Measurements from ENCODE around the gene MEF2A.

The MEF2A gene

GRCh38 chr15:99720533-99720932, 154.7 kb downstream of the MEF2A start:
- peaks cover 3% of the 10 kb centered on the region for H3K4me1 ChIP-seq (ENCODE audit: control insufficient read depth, insufficient read depth, low read length, poor library complexity, severe bottlenecking)
- no peak overlapping the region for H3K4me3 ChIP-seq (ENCODE audit: insufficient read depth, low read depth, low read length, poor library complexity, severe bottlenecking)
- no peak for DNase-seq
- H3K27me3 ChIP-seq (replicated peaks; ENCODE audit: control insufficient read depth, insufficient read depth, low read length, poor library complexity, severe bottlenecking), result no peaks in the 10 kb centered on the region
- no peaks in the 10 kb centered on the region for H3K9me3 ChIP-seq (ENCODE audit: control insufficient read depth, low read length)
- H3K36me3 ChIP-seq (ENCODE audit: control insufficient read depth, insufficient read depth, low read length), result no peaks in the 10 kb centered on the region
- no peak overlapping the region for H3K27ac ChIP-seq (ENCODE audit: insufficient read depth, low read length, poor library complexity, severe bottlenecking)

GRCh38 chr15:99721104-99721778, 155.5 kb downstream of the MEF2A start:
- H3K27ac ChIP-seq (ENCODE audit: insufficient read depth, low read length, poor library complexity, severe bottlenecking), result no peak overlapping the region
- DNase-seq, result no peak
- H3K36me3 ChIP-seq (ENCODE audit: control insufficient read depth, insufficient read depth, low read length), result no peaks in the 10 kb centered on the region
- H3K27me3 ChIP-seq (replicated peaks; ENCODE audit: control insufficient read depth, insufficient read depth, low read length, poor library complexity, severe bottlenecking), result no peaks in the 10 kb centered on the region
- peaks cover 3% of the 10 kb centered on the region for H3K4me1 ChIP-seq (ENCODE audit: control insufficient read depth, insufficient read depth, low read length, poor library complexity, severe bottlenecking)
- H3K4me3 ChIP-seq (ENCODE audit: insufficient read depth, low read depth, low read length, poor library complexity, severe bottlenecking), result no peak overlapping the region
- H3K9me3 ChIP-seq (ENCODE audit: control insufficient read depth, low read length), result no peaks in the 10 kb centered on the region

GRCh38 chr15:99721896-99722295, 156.1 kb downstream of the MEF2A start:
- H3K9me3 ChIP-seq (ENCODE audit: control insufficient read depth, low read length), result no peaks in the 10 kb centered on the region
- H3K27ac ChIP-seq (ENCODE audit: insufficient read depth, low read length, poor library complexity, severe bottlenecking), result no peak overlapping the region
- H3K36me3 ChIP-seq (ENCODE audit: control insufficient read depth, insufficient read depth, low read length), result no peaks in the 10 kb centered on the region
- peaks cover 3% of the 10 kb centered on the region for H3K4me1 ChIP-seq (ENCODE audit: control insufficient read depth, insufficient read depth, low read length, poor library complexity, severe bottlenecking)
- DNase-seq, result no peak
- no peaks in the 10 kb centered on the region for H3K27me3 ChIP-seq (replicated peaks; ENCODE audit: control insufficient read depth, insufficient read depth, low read length, poor library complexity, severe bottlenecking)
- no peak overlapping the region for H3K4me3 ChIP-seq (ENCODE audit: insufficient read depth, low read depth, low read length, poor library complexity, severe bottlenecking)

- Histone ChIP-seq H3K4me1 (ENCODE audit: control insufficient read depth, insufficient read depth, low read length, poor library complexity, severe bottlenecking) (peaks cover 3% of the 10 kb centered on the region), H3K27me3 (replicated peaks; ENCODE audit: control insufficient read depth, insufficient read depth, low read length, poor library complexity, severe bottlenecking) (no peaks in the 10 kb centered on the region), H3K36me3 (ENCODE audit: control insufficient read depth, insufficient read depth, low read length) (no peaks in the 10 kb centered on the region), H3K4me3 (ENCODE audit: insufficient read depth, low read depth, low read length, poor library complexity, severe bottlenecking) (no peak overlapping the region), H3K27ac (ENCODE audit: insufficient read depth, low read length, poor library complexity, severe bottlenecking) (no peak overlapping the region), H3K9me3 (ENCODE audit: control insufficient read depth, low read length) (no peaks in the 10 kb centered on the region)
- no peak for DNase-seq
Observed at GRCh38 chr15:99722406-99722805, 156.6 kb downstream of the MEF2A start.

GRCh38 chr15:99726333-99726732, 160.5 kb downstream of the MEF2A start:
- no peak overlapping the region for H3K27ac ChIP-seq (ENCODE audit: insufficient read depth, low read length, poor library complexity, severe bottlenecking)
- no peaks in the 10 kb centered on the region for H3K27me3 ChIP-seq (replicated peaks; ENCODE audit: control insufficient read depth, insufficient read depth, low read length, poor library complexity, severe bottlenecking)
- peaks cover 20% of the 10 kb centered on the region for H3K36me3 ChIP-seq (ENCODE audit: control insufficient read depth, insufficient read depth, low read length)
- H3K9me3 ChIP-seq (ENCODE audit: control insufficient read depth, low read length), result no peaks in the 10 kb centered on the region
- no peak overlapping the region for H3K4me3 ChIP-seq (ENCODE audit: insufficient read depth, low read depth, low read length, poor library complexity, severe bottlenecking)
- no peaks in the 10 kb centered on the region for H3K4me1 ChIP-seq (ENCODE audit: control insufficient read depth, insufficient read depth, low read length, poor library complexity, severe bottlenecking)
- DNase-seq, result no peak

GRCh38 chr15:99727330-99727729, 161.5 kb downstream of the MEF2A start:
- no peak overlapping the region for H3K27ac ChIP-seq (ENCODE audit: insufficient read depth, low read length, poor library complexity, severe bottlenecking)
- H3K27me3 ChIP-seq (replicated peaks; ENCODE audit: control insufficient read depth, insufficient read depth, low read length, poor library complexity, severe bottlenecking), result no peaks in the 10 kb centered on the region
- H3K36me3 ChIP-seq (ENCODE audit: control insufficient read depth, insufficient read depth, low read length), result peaks cover 20% of the 10 kb centered on the region
- no peak overlapping the region for H3K4me3 ChIP-seq (ENCODE audit: insufficient read depth, low read depth, low read length, poor library complexity, severe bottlenecking)
- no peaks in the 10 kb centered on the region for H3K9me3 ChIP-seq (ENCODE audit: control insufficient read depth, low read length)
- DNase-seq, result no peak
- peaks cover 2% of the 10 kb centered on the region for H3K4me1 ChIP-seq (ENCODE audit: control insufficient read depth, insufficient read depth, low read length, poor library complexity, severe bottlenecking)

- H3K27me3 ChIP-seq (replicated peaks; ENCODE audit: control insufficient read depth, insufficient read depth, low read length, poor library complexity, severe bottlenecking), result no peaks in the 10 kb centered on the region
- no peak overlapping the region for H3K4me3 ChIP-seq (ENCODE audit: insufficient read depth, low read depth, low read length, poor library complexity, severe bottlenecking)
- no peak overlapping the region for H3K27ac ChIP-seq (ENCODE audit: insufficient read depth, low read length, poor library complexity, severe bottlenecking)
- peaks cover 20% of the 10 kb centered on the region for H3K36me3 ChIP-seq (ENCODE audit: control insufficient read depth, insufficient read depth, low read length)
- DNase-seq, result no peak
- peaks cover 6% of the 10 kb centered on the region for H3K4me1 ChIP-seq (ENCODE audit: control insufficient read depth, insufficient read depth, low read length, poor library complexity, severe bottlenecking)
- no peaks in the 10 kb centered on the region for H3K9me3 ChIP-seq (ENCODE audit: control insufficient read depth, low read length)
Observed at GRCh38 chr15:99727733-99728132, 161.9 kb downstream of the MEF2A start.

- H3K27ac ChIP-seq (ENCODE audit: insufficient read depth, low read length, poor library complexity, severe bottlenecking), result no peak overlapping the region
- H3K27me3 ChIP-seq (replicated peaks; ENCODE audit: control insufficient read depth, insufficient read depth, low read length, poor library complexity, severe bottlenecking), result no peaks in the 10 kb centered on the region
- no peak for DNase-seq
- H3K9me3 ChIP-seq (ENCODE audit: control insufficient read depth, low read length), result no peaks in the 10 kb centered on the region
- H3K4me1 ChIP-seq (ENCODE audit: control insufficient read depth, insufficient read depth, low read length, poor library complexity, severe bottlenecking), result peaks cover 10% of the 10 kb centered on the region
- no peak overlapping the region for H3K4me3 ChIP-seq (ENCODE audit: insufficient read depth, low read depth, low read length, poor library complexity, severe bottlenecking)
- peaks cover 20% of the 10 kb centered on the region for H3K36me3 ChIP-seq (ENCODE audit: control insufficient read depth, insufficient read depth, low read length)
Observed at GRCh38 chr15:99728916-99729315, 163.1 kb downstream of the MEF2A start.

- Histone ChIP-seq H3K27ac (ENCODE audit: insufficient read depth, low read length, poor library complexity, severe bottlenecking) (no peak overlapping the region), H3K4me1 (ENCODE audit: control insufficient read depth, insufficient read depth, low read length, poor library complexity, severe bottlenecking) (peaks cover 10% of the 10 kb centered on the region), H3K36me3 (ENCODE audit: control insufficient read depth, insufficient read depth, low read length) (peaks cover 20% of the 10 kb centered on the region), H3K4me3 (ENCODE audit: insufficient read depth, low read depth, low read length, poor library complexity, severe bottlenecking) (no peak overlapping the region), H3K27me3 (replicated peaks; ENCODE audit: control insufficient read depth, insufficient read depth, low read length, poor library complexity, severe bottlenecking) (no peaks in the 10 kb centered on the region), H3K9me3 (ENCODE audit: control insufficient read depth, low read length) (no peaks in the 10 kb centered on the region)
- no peak for DNase-seq
Observed at GRCh38 chr15:99729327-99729726, 163.5 kb downstream of the MEF2A start.

- H3K9me3 ChIP-seq (ENCODE audit: control insufficient read depth, low read length), result no peaks in the 10 kb centered on the region
- peaks cover 10% of the 10 kb centered on the region for H3K4me1 ChIP-seq (ENCODE audit: control insufficient read depth, insufficient read depth, low read length, poor library complexity, severe bottlenecking)
- H3K4me3 ChIP-seq (ENCODE audit: insufficient read depth, low read depth, low read length, poor library complexity, severe bottlenecking), result no peak overlapping the region
- H3K36me3 ChIP-seq (ENCODE audit: control insufficient read depth, insufficient read depth, low read length), result peaks cover 20% of the 10 kb centered on the region
- no peaks in the 10 kb centered on the region for H3K27me3 ChIP-seq (replicated peaks; ENCODE audit: control insufficient read depth, insufficient read depth, low read length, poor library complexity, severe bottlenecking)
- DNase-seq, result no peak
- H3K27ac ChIP-seq (ENCODE audit: insufficient read depth, low read length, poor library complexity, severe bottlenecking), result no peak overlapping the region
Observed at GRCh38 chr15:99729920-99730319, 164.1 kb downstream of the MEF2A start.

Data from effector memory CD4-positive, alpha-beta T cell (primary cell).